Kidney (tissue), 14 donors: ENCODE results near the gene PTPRN. TPM values are rescaled to one million over a fixed set of nuclear protein-coding genes. Genes with fewer than 3 reads are reported as not detected.
A peak's percentile ranks its signal among the peaks of the same experiment; 100 is the strongest.

Source experiments
- DNase-seq, 5 donors: peaks; one replicate each; pipeline ENCODE4 v3.0.0-alpha.2; 2013 to 2020
- FAIRE-seq: peaks from 2 replicates; lab custom pipeline; 2012; peaks lifted over from hg19 to GRCh38; lab: Jason Lieb, UNC
- H3K27ac ChIP-seq, 2 donors: one replicate each; pipeline ENCODE4 v1.7.0; 2013; ENCODE audit warnings: low read depth in 2 of 2, low read length in 2 of 2, inconsistent platforms in 1 of 2
- H3K27me3 ChIP-seq: one replicate; pipeline ENCODE4 v1.7.1; 2013; ENCODE audit warnings: low read length, inconsistent platforms; ENCODE audit not compliant: control insufficient read depth, insufficient read depth
- H3K36me3 ChIP-seq, 3 donors: one replicate each; pipeline versions ENCODE4 v1.7.0 to v1.7.1; 2013; ENCODE audit warnings: low read length in 3 of 3, control low read depth in 1 of 3, inconsistent platforms in 1 of 3; ENCODE audit not compliant: insufficient read depth in 3 of 3, control insufficient read depth in 2 of 3
- H3K4me1 ChIP-seq, 3 donors: one replicate each; pipeline versions ENCODE4 v1.7.0 to v1.7.1; 2013; ENCODE audit warnings: low read length in 3 of 3, inconsistent platforms in 1 of 3, low read depth in 1 of 3; ENCODE audit not compliant: control insufficient read depth in 2 of 3, insufficient read depth in 2 of 3
- H3K4me3 ChIP-seq, 3 donors: one replicate each; pipeline versions ENCODE4 v1.7.0 to v1.8.1; 2013; ENCODE audit warnings: low read length in 3 of 3, control low read depth in 1 of 3, inconsistent platforms in 1 of 3
- H3K9ac ChIP-seq, 3 donors: one replicate each; pipeline versions ENCODE4 v1.7.0 to v1.7.1; 2013; ENCODE audit warnings: low read length in 3 of 3, control low read depth in 1 of 3, inconsistent platforms in 1 of 3
- H3K9me3 ChIP-seq, 3 donors: one replicate each; pipeline versions ENCODE4 v1.7.0 to v1.7.1; 2013; ENCODE audit warnings: low read length in 3 of 3, control low read depth in 1 of 3, inconsistent platforms in 1 of 3; ENCODE audit not compliant: control insufficient read depth in 2 of 3, insufficient read depth in 1 of 3
- CTCF ChIP-seq: IDR thresholded peaks from 3 replicates; pipeline ENCODE4 v1.5.1; 2012; ENCODE audit warnings: mild to moderate bottlenecking, moderate library complexity, borderline replicate concordance; ENCODE audit not compliant: insufficient read depth; ENCODE audit errors: extremely low read depth
- intact Hi-C: fragments of 100-400 bp; cut with DNase I; formaldehyde crosslinking; loops from one replicate; pipeline ENCODE4 v1.11.1; 2022
- polyA plus RNA-seq: library from polyadenylated mRNA; stranded (reverse); fragments of 350-450 nt; fragmentation: Illumina TruSeq; extraction: RNeasy Lipid Tissue Mini Kit (QIAGEN cat#74804); gene quantifications from one replicate; pipeline ENCODE4 v1.2.3, GENCODE V29; 2014; ENCODE audit warnings: low read depth, low replicate concordance; ENCODE audit not compliant: insufficient read depth
- total RNA-seq: library from RNA; stranded (reverse); fragmentation: NEBNext Ultra II Directional; extraction: Animal tissue kit (Norgen Biotek cat#: 25700); gene quantifications from one replicate; pipeline ENCODE4 v1.2.1, GENCODE V29; 2021
- donor health status: control.
- donor health status: control.
- donor health status: control.
- donor health status: control.
- donor health status: control.
- donor health status: DM: yes; HTN: yes; CAD: no.
- donor health status: Normal renal cell carcinoma (clear cell type).

The PTPRN gene
- total and polyA plus RNA-seq, 2 donors from 2014 or later, result not detected

- Histone ChIP-seq H3K9ac (peak overlapping the region in 2 of 3 donors; percentile 33 to 38), H3K27me3 (peaks cover 3% of the 10 kb centered on the region), H3K4me1 (peaks cover 6 to 76% (median 53%) of the 10 kb centered on the region in 3 donors), H3K36me3 (peaks cover 2 to 12% (median 3%) of the 10 kb centered on the region in 3 donors), H3K9me3 (no peaks in the 10 kb centered on the region), H3K27ac (peak overlapping the region; percentile 87 to 99), H3K4me3 (peak overlapping the region in 2 of 3 donors; percentile 15 to 20)
- intact Hi-C loops, result no loop called here
- FAIRE-seq, result no peak
- peak; percentile 75 to 93 (median 89) for DNase-seq
- no peak for TF ChIP-seq CTCF
These were observed 59.8 kb downstream of the PTPRN start for GRCh38 chr2:219249203-219249980.

GRCh38 chr2:219248845-219249202 is 60.4 kb downstream of the PTPRN start:
- Histone ChIP-seq H3K9me3 (no peaks in the 10 kb centered on the region), H3K36me3 (peaks cover 2 to 12% (median 3%) of the 10 kb centered on the region in 3 donors), H3K9ac (peak overlapping the region in 1 of 3 donors; percentile 1), H3K4me1 (peaks cover 6 to 71% (median 56%) of the 10 kb centered on the region in 3 donors), H3K27me3 (peaks cover under 1% of the 10 kb centered on the region), H3K4me3 (peak overlapping the region in 1 of 3 donors; percentile 10), H3K27ac (peak overlapping the region; percentile 87 to 99)
- FAIRE-seq, result no peak
- intact Hi-C loops, result no loop called here
- TF ChIP-seq CTCF, result no peak
- DNase-seq, result no peak

- Histone ChIP-seq H3K27ac (peak overlapping the region; percentile 68 to 87), H3K9me3 (no peaks in the 10 kb centered on the region), H3K4me1 (peaks cover 6 to 71% (median 56%) of the 10 kb centered on the region in 3 donors), H3K9ac (peak overlapping the region in 1 of 3 donors; percentile 27), H3K27me3 (no peaks in the 10 kb centered on the region), H3K4me3 (no peak overlapping the region), H3K36me3 (peaks cover 2 to 12% (median 3%) of the 10 kb centered on the region in 3 donors)
- TF ChIP-seq CTCF, result no peak
- intact Hi-C loops, result no loop called here
- DNase-seq (peak in 1 of 5 donors; percentile 59), FAIRE-seq (no peak)
These were observed 61.2 kb downstream of the PTPRN start for GRCh38 chr2:219247678-219248642.
